HG03045 (cell line): Measurements from ENCODE around the gene ERICH2.

Experiments used
- ATAC-seq: cut with Tn5 transposase; IDR thresholded peaks from one replicate; pipeline ENCODE4 v1.9.1; 2021; ENCODE audit warnings: mild to moderate bottlenecking, moderate library complexity; ENCODE audit not compliant: unreplicated experiment

Gene ERICH2

GRCh38 chr2:170836027-170836426 lies 65.8 kb downstream of the ERICH2 start:
- ATAC-seq: no peak

GRCh38 chr2:170840717-170841210 lies 70.6 kb downstream of the ERICH2 start:
- ATAC-seq: no peak

GRCh38 chr2:170842785-170843184 lies 72.6 kb downstream of the ERICH2 start:
- ATAC-seq: no peak

GRCh38 chr2:170843656-170844055 lies 73.5 kb downstream of the ERICH2 start:
- ATAC-seq: no peak

GRCh38 chr2:170845343-170845742 lies 75.2 kb downstream of the ERICH2 start:
- no peak for ATAC-seq

GRCh38 chr2:170846314-170846713 lies 76.1 kb downstream of the ERICH2 start:
- ATAC-seq: no peak

- ATAC-seq: no peak
Measured at GRCh38 chr2:170847716-170848115, 77.5 kb downstream of the ERICH2 start.
